ENCODE data around the gene CDH13. TPM values are rescaled to one million over a fixed set of nuclear protein-coding genes. Genes with fewer than 3 reads are reported as not detected.

Gene CDH13
- total and polyA plus RNA-seq, 2 of the 8 experiments (the other 6 are each of a cell fraction or from before 2014, with no cell fraction given) = 2.3 to 2.4 TPM

DNA sequence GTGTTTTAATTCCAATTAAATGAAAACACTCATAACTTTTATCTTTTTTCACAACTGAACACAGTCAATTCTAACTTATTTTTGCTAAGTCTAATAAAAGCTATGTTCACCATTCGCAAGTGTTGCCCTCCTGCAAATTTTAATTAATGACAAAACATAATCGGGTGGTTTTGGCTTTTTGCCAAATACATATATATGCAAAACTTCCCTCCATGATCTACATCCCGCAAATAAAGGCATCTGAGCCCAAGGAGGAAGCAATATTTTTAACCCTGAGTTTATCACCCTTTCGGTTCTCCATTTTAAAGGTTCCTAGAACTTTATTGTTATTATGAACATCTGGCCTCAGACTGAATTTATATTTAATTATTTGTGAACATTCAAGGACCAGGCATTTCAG is 507.9 kb downstream of the CDH13 start:
- Histone ChIP-seq H2AFZ (ENCODE audit: low read length) (no peak overlapping the region), H3K18ac (ENCODE audit: extremely low read depth, low read length) (no peak overlapping the region), H3K27me3 (replicated peaks in 1 of 4; ENCODE audit: control insufficient read depth in 3 of 4, extremely low read depth in 1 of 4, insufficient read depth in 3 of 4, low read length in 3 of 4) (no peaks in the 10 kb centered on the region), H4K5ac (ENCODE audit: insufficient read length, low read depth, low read length) (no peak overlapping the region), H3K4ac (replicated peaks; ENCODE audit: insufficient read length, low read depth, low read length) (no peak overlapping the region), H4K91ac (replicated peaks; ENCODE audit: insufficient read length, low read length) (no peak overlapping the region), H2BK20ac (ENCODE audit: low read length) (no peak overlapping the region), H4K20me1 (replicated peaks in 1 of 2; ENCODE audit: control insufficient read depth in 1 of 2, insufficient read depth in 2 of 2, low read length in 2 of 2) (no peaks in the 10 kb centered on the region), H3K79me2 (ENCODE audit: control insufficient read depth in 1 of 2, insufficient read depth in 2 of 2, low read length in 2 of 2) (no peaks in the 10 kb centered on the region), H3K36me3 (ENCODE audit: control insufficient read depth in 2 of 4, insufficient read depth in 4 of 4, low read length in 3 of 4) (no peaks in the 10 kb centered on the region), H3K27ac (ENCODE audit: low read depth, low read length) (no peak overlapping the region), H2BK15ac (ENCODE audit: low read length) (no peak overlapping the region), H3K9ac (replicated peaks in 1 of 4; ENCODE audit: extremely low read depth in 1 of 4, low read depth in 3 of 4, low read length in 3 of 4) (no peak overlapping the region), H4K8ac (ENCODE audit: extremely low read depth, insufficient read depth, low read length) (no peak overlapping the region), H3K4me2 (ENCODE audit: insufficient read depth in 1 of 2, low read depth in 2 of 2, low read length in 2 of 2) (no peak overlapping the region), H2BK5ac (ENCODE audit: low read depth, low read length) (no peak overlapping the region), H3K14ac (ENCODE audit: insufficient read length) (no peak overlapping the region), H3K23ac (ENCODE audit: insufficient read length) (no peak overlapping the region), H2AK5ac (ENCODE audit: low read depth, low read length) (no peak overlapping the region), H3K9me3 (ENCODE audit: insufficient read depth in 2 of 2, low read depth in 1 of 2, low read length in 1 of 2) (no peaks in the 10 kb centered on the region), H3K4me3 (ENCODE audit: extremely low read depth in 1 of 4, insufficient read depth in 2 of 4, low read depth in 3 of 4, low read length in 4 of 4) (no peak overlapping the region), H3K23me2 (ENCODE audit: low read depth, low read length) (no peaks in the 10 kb centered on the region), H3K79me1 (ENCODE audit: low read depth, low read length) (no peaks in the 10 kb centered on the region), H3K56ac (replicated peaks; ENCODE audit: insufficient read length, low read depth, low read length) (no peak overlapping the region), H2BK120ac (replicated peaks; ENCODE audit: low read depth, low read length) (no peak overlapping the region), H3K4me1 (replicated peaks in 1 of 4; ENCODE audit: control insufficient read depth in 3 of 4, insufficient read depth in 4 of 4, low read length in 3 of 4) (peaks cover 0 to 3% (median 0%) of the 10 kb centered on the region in 4 experiments; a peak in 2 of 7 replicates), H2BK12ac (ENCODE audit: low read depth, low read length) (no peak overlapping the region)
- no peak for DNase-seq (ENCODE audit: low read depth in 1 of 2, low spot score in 2 of 2)
- POLR2A ChIA-PET (ENCODE audit: partially characterized antibody) = no interaction called here
- 86% methylated on average over 4 of the region's 4 CpGs; no CpG with 5 or more reads in 1 of the 2 experiments for WGBS, 2 experiments (ENCODE audit: extremely low coverage in 1 of 2, insufficient coverage in 1 of 2, insufficient read length in 1 of 2, insufficient replicate concordance in 2 of 2, low coverage in 1 of 2, low lambda C conversion rate in 2 of 2, missing lambda C conversion rate in 1 of 2)
- FAIRE-seq = no peak
- CTCF ChIA-PET (ENCODE audit: partially characterized antibody) = interaction anchor here (0.7 kb wide), 1 partner anchor 171 kb away, joined by 3 read pairs; no protein-coding TSS in a partner anchor
- TF ChIP-seq HDAC6 (IDR thresholded peaks at IDR 0.05; ENCODE audit: low read depth, low read length) = no peak
- TF ChIP-seq CBX8 (IDR thresholded peaks at IDR 0.05; ENCODE audit: borderline replicate concordance, low read depth, low read length) = no peak
- TF ChIP-seq HDAC2 (IDR thresholded peaks at IDR 0.05; ENCODE audit: borderline replicate concordance in 1 of 2, low read depth in 2 of 2, low read length in 2 of 2) = no peak
- no peak for TF ChIP-seq KDM1A (IDR thresholded peaks at IDR 0.05; ENCODE audit: borderline replicate concordance, low read length)
- TF ChIP-seq ASH2L (IDR thresholded peaks at IDR 0.05; ENCODE audit: low read length) = no peak
- TF ChIP-seq KDM4A (IDR thresholded peaks at IDR 0.05; ENCODE audit: low read depth, low read length, severe bottlenecking) = no peak
- no peak for TF ChIP-seq ZNF274 (IDR thresholded peaks at IDR 0.05; ENCODE audit: borderline replicate concordance, extremely low read depth, low read length)
- no peak for TF ChIP-seq MAFK (IDR thresholded peaks at IDR 0.05; ENCODE audit: low read depth, low read length)
- TF ChIP-seq JUN (IDR thresholded peaks at IDR 0.05; ENCODE audit: low read depth, low read length) = no peak
- TF ChIP-seq TAF7 (optimal IDR thresholded peaks at IDR 0.05; ENCODE audit: borderline replicate concordance, low read depth, low read length) = no peak
- TF ChIP-seq ATF3 (IDR thresholded peaks at IDR 0.05; ENCODE audit: insufficient read depth, low read depth, low read length) = no peak
- TF ChIP-seq CTBP2 (IDR thresholded peaks at IDR 0.05; ENCODE audit: borderline replicate concordance, insufficient read depth, insufficient read length, low read length) = no peak
- no peak for TF ChIP-seq RNF2 (IDR thresholded peaks at IDR 0.05; ENCODE audit: borderline replicate concordance, low read depth, low read length, missing control alignments, poor library complexity, severe bottlenecking)
